GM12878 (cell line): ENCODE measurements around the gene TNIP1. TPM values are rescaled to one million over a fixed set of nuclear protein-coding genes. Genes with fewer than 3 reads are reported as not detected.

Experiments used
- ATAC-seq: fragments of 200-7000 bp; cut with Tn5 transposase; 3 replicates; pipeline ENCODE4 v1.9.1; 2020; ENCODE audit warnings: mild to moderate bottlenecking, moderate library complexity
- BruUV-seq: library from RNA; stranded (reverse); fragments of 400-500 nt; replicated peaks from 2 replicates; lab custom pipeline; 2021; lab: Mats Ljungman, UMichigan
- CTCF ChIA-PET: fragments of 300-600 bp; sonication (Branson Sonifier 250); formaldehyde crosslinking; extraction: SDS; loops from one replicate; lab custom pipeline; 2021; ENCODE audit warnings: inconsistent platforms; lab: Yijun Ruan, JAX
- POLR2A ChIA-PET: fragments of 350-600 bp; formaldehyde crosslinking; extraction: SDS; loops from one replicate; lab custom pipeline; 2021; ENCODE audit warnings: inconsistent platforms; lab: Charles Lee
- RAD21 ChIA-PET: fragments of 300-600 bp; sonication (Branson Sonifier 250); formaldehyde crosslinking; loops from one replicate; lab custom pipeline; 2023; ENCODE audit warnings: antibody characterized with exemption; ENCODE audit not compliant: unreplicated experiment; lab: Charles Lee
- SMC1A ChIA-PET: fragments of 300-600 bp; sonication (Branson Sonifier 250); formaldehyde crosslinking; loops from one replicate; lab custom pipeline; 2023; ENCODE audit not compliant: unreplicated experiment, uncharacterized antibody; lab: Charles Lee
- DNase-seq: peaks from one replicate; pipeline ENCODE4 v3.0.0-alpha.2; 2011; ENCODE audit warnings: low read depth, low spot score
- FAIRE-seq: peaks from 3 replicates; lab custom pipeline; 2011; peaks lifted over from hg19 to GRCh38; lab: Jason Lieb, UNC
- H2AFZ ChIP-seq: 2 replicates; pipeline ENCODE4 v1.6.0; 2011; ENCODE audit warnings: low read depth, low read length, control low read depth; ENCODE audit not compliant: control insufficient read depth
- H3K27ac ChIP-seq: 2 replicates; pipeline ENCODE4 v1.5.1; 2011; ENCODE audit warnings: control low read depth; ENCODE audit not compliant: control insufficient read depth, insufficient read depth
- H3K27me3 ChIP-seq, 2 experiments: replicated peaks in 1 of 2; 2 replicates each; pipeline versions ENCODE4 v1.6.0 to v1.6.1; 2011; ENCODE audit warnings: low read length in 1 of 2; ENCODE audit not compliant: control insufficient read depth in 2 of 2, insufficient read depth in 2 of 2
- H3K36me3 ChIP-seq, 2 experiments: 2 replicates each; pipeline ENCODE4 v1.5.1; 2011; ENCODE audit warnings: low read length in 1 of 2; ENCODE audit not compliant: control insufficient read depth in 2 of 2, insufficient read depth in 2 of 2
- H3K4me1 ChIP-seq: 2 replicates; pipeline ENCODE4 v1.6.1; 2011; ENCODE audit warnings: mild to moderate bottlenecking, low read length, moderate library complexity, mixed read lengths; ENCODE audit not compliant: control insufficient read depth, insufficient read depth
- H3K4me2 ChIP-seq: 2 replicates; pipeline ENCODE4 v1.6.0; 2011; ENCODE audit warnings: control low read depth; ENCODE audit not compliant: control insufficient read depth, insufficient read depth
- H3K4me3 ChIP-seq: fragments of 200-600 bp; sonication (generic); 2 replicates; pipeline ENCODE4 v1.5.1; 2016
- H3K79me2 ChIP-seq: 2 replicates; pipeline ENCODE4 v1.6.0; 2011; ENCODE audit warnings: low read length; ENCODE audit not compliant: control insufficient read depth, insufficient read depth
- H3K9ac ChIP-seq: 2 replicates; pipeline ENCODE4 v1.8.0; 2011; ENCODE audit warnings: low read length, control low read depth, mixed read lengths; ENCODE audit not compliant: control insufficient read depth, insufficient read depth
- H3K9me3 ChIP-seq: replicated peaks from 3 replicates; pipeline ENCODE4 v1.5.1; 2011; ENCODE audit warnings: mild to moderate bottlenecking, low read length; ENCODE audit not compliant: control insufficient read depth, insufficient read depth
- H4K20me1 ChIP-seq: 2 replicates; pipeline ENCODE4 v1.6.0; 2011; ENCODE audit not compliant: control insufficient read depth, insufficient read depth
- BMI1 ChIP-seq: fragments of 450-650 bp; IDR thresholded peaks from 2 replicates; pipeline ENCODE4 v1.6.1; 2016; ENCODE audit warnings: mild to moderate bottlenecking, moderate library complexity, borderline replicate concordance
- CEBPB ChIP-seq, 2 experiments: fragments of 150-350 bp in 1 of 2; IDR thresholded peaks; 2 replicates each; pipeline ENCODE4 v1.6.1; 2012 to 2014; ENCODE audit warnings: low read depth in 2 of 2, low read length in 2 of 2, borderline replicate concordance in 1 of 2, inconsistent platforms in 1 of 2
- EP300 ChIP-seq, 2 experiments: fragments of 150-350 bp in 1 of 2; IDR thresholded peaks; 2 replicates each; pipeline ENCODE4 v1.6.1; 2011 to 2012; ENCODE audit warnings: low read depth in 2 of 2, low read length in 2 of 2, borderline replicate concordance in 1 of 2, improper control_type of control experiment in 1 of 2, inconsistent platforms in 1 of 2; ENCODE audit not compliant: control insufficient read depth in 1 of 2
- HDGF ChIP-seq: fragments of 450-650 bp; IDR thresholded peaks from 2 replicates; pipeline ENCODE4 v1.6.1; 2016; ENCODE audit warnings: antibody characterized with exemption
- KDM1A ChIP-seq: fragments of 200-600 bp; sonication (generic); IDR thresholded peaks from 2 replicates; pipeline ENCODE4 v1.6.1; 2016; ENCODE audit warnings: borderline replicate concordance
- MLLT1 ChIP-seq: fragments of 450-650 bp; IDR thresholded peaks from 2 replicates; pipeline ENCODE4 v1.6.1; 2016; ENCODE audit warnings: mild to moderate bottlenecking
- NBN ChIP-seq: fragments of 450-650 bp; IDR thresholded peaks from 2 replicates; pipeline ENCODE4 v1.6.1; 2016
- NRF1 ChIP-seq: conservative IDR thresholded peaks from 2 replicates; pipeline ENCODE4 v1.6.1; 2011; ENCODE audit warnings: mild to moderate bottlenecking, low read depth, low read length, improper control_type of control experiment
- ZNF207 ChIP-seq: fragments of 450-650 bp; IDR thresholded peaks from 2 replicates; pipeline ENCODE4 v1.6.1; 2014; ENCODE audit warnings: antibody characterized with exemption, mild to moderate bottlenecking, borderline replicate concordance
- WGBS: methylation state at CpG from one replicate; pipeline ENCODE4 v1.1.6; 2016; ENCODE audit warnings: low lambda C conversion rate; ENCODE audit not compliant: insufficient replicate concordance, insufficient coverage; ENCODE audit errors: missing lambda C conversion rate; 5-methylcytosine and 5-hydroxymethylcytosine counted together
- in situ Hi-C: fragments of 300-500 bp; cut with MboI; formaldehyde crosslinking; loops from 9 replicates; pipeline ENCODE4 v1.14.3; 2018; ENCODE audit warnings: mixed read lengths
- intact Hi-C: fragments of 100-400 bp; cut with micrococcal nuclease; formaldehyde crosslinking; loops from one replicate; pipeline ENCODE4 v1.14.2; 2022; ENCODE audit not compliant: unreplicated experiment
- polyA plus RNA-seq, 11 experiments: library from polyadenylated mRNA; depleted of rRNA in 4 of 11; unstranded in 6 of 11; stranded (reverse) in 5 of 11; fragments of >200 nt; fragmentation: Nextera tagmentation in 4 of 11; fragmentation: Illumina TruSeq in 1 of 11; extraction: Ambion mirVana in 4 of 11; extraction: Trizol in 1 of 11; gene quantifications; 1 replicate in 1 of 11; 2 replicates in 10 of 11; pipeline versions ENCODE4 v1.2.1 to v1.2.3, GENCODE V29; 2011 to 2016; ENCODE audit warnings: inconsistent platforms in 2 of 11, missing spikeins in 2 of 11, low read depth in 1 of 11
- total RNA-seq, 4 experiments: library from RNA; depleted of rRNA in 3 of 4; stranded (reverse); fragments of >200 nt in 3 of 4; fragmentation: Illumina TruSeq in 1 of 4; extraction: Trizol in 1 of 4; gene quantifications; 2 replicates each; pipeline versions ENCODE4 v1.2.1 to v1.2.3, GENCODE V29; 2013 to 2021

Gene TNIP1
- total and polyA plus RNA-seq, 10 of the 15 experiments (the other 5 are each of a cell fraction or from before 2014, with no cell fraction given): 4.4 to 279 (median 150) TPM

GRCh38 chr5:151086192-151086869, 5.5 kb upstream of the TNIP1 start:
- Histone ChIP-seq H3K79me2 (peaks cover 57% of the 10 kb centered on the region), H3K4me3 (peak overlapping the region; percentile 89), H3K4me1 (peaks cover 29% of the 10 kb centered on the region), H3K27ac (peak overlapping the region; percentile 88), H3K9ac (peak overlapping the region; percentile 80), H4K20me1 (no peaks in the 10 kb centered on the region), H3K27me3 (no peaks in the 10 kb centered on the region), H3K9me3 (no peaks in the 10 kb centered on the region), H3K4me2 (peak overlapping the region; percentile 99), H3K36me3 (no peaks in the 10 kb centered on the region), H2AFZ (no peak overlapping the region; the same call in 1 of the 2 replicates)
- BruUV-seq: TSS peak; percentile 58
- under 1% methylated on average over 6 of the region's 6 CpGs for WGBS
- ChIA-PET CTCF (interaction anchor here (0.6 to 8.0 kb wide), 11 partner anchors 8 to 386 kb away, joined by 3 to 90 read pairs (median 4); partner anchors contain the start of gene RBM22), SMC1A (interaction anchor here (0.7 to 7.7 kb wide), 14 partner anchors 11 to 79 kb away, joined by 3 to 125 read pairs (median 8); partner anchors contain the start of gene ANXA6), POLR2A (interaction anchor here (0.5 to 14.3 kb wide), 18 partner anchors 8 to 663 kb away, joined by 3 to 222 read pairs (median 4); partner anchors contain the start of gene GM2A), RAD21 (interaction anchor here (1.0 to 8.5 kb wide), 15 partner anchors 10 to 166 kb away, joined by 3 to 94 read pairs (median 6); partner anchors contain the start of gene ANXA6)
- intact Hi-C loops (no loop called here), in situ Hi-C loops (no loop called here)
- ATAC-seq (peak; percentile 22), FAIRE-seq (no peak), DNase-seq (no peak)
- TF ChIP-seq ZNF207 (no peak), CEBPB (IDR thresholded peaks at IDR 0.05; ENCODE audit: borderline replicate concordance in 1 of 2, low read depth in 2 of 2, low read length in 2 of 2) (no peak), KDM1A (no peak), BMI1 (0 out of 2 replicates have a peak, but pooled peaks have one; percentile 39), MLLT1 (peak; percentile 63; the same call in 1 of the 2 replicates), NBN (peak; percentile 22; the same call in 1 of the 2 replicates), NRF1 (no peak), EP300 (IDR thresholded peaks at IDR 0.05; ENCODE audit: borderline replicate concordance in 1 of 2, control insufficient read depth in 1 of 2, low read depth in 2 of 2, low read length in 2 of 2) (no peak), HDGF (0 out of 2 replicates have a peak, but pooled peaks have one; percentile 87)
